T-cell (primary cell): ENCODE data around the gene ID1. TPM values are rescaled to one million over a fixed set of nuclear protein-coding genes. Genes with fewer than 3 reads are reported as not detected.

Experiments
- ATAC-seq, 4 experiments: fragments of 200-7000 bp in 3 of 4; fragments of 150-1000 bp in 1 of 4; cut with Tn5 transposase; replicated peaks in 1 of 4; 1 replicate in 3 of 4; 2 replicates in 1 of 4; pipeline ENCODE4 v1.10.0; 2021; ENCODE audit warnings: moderate library complexity in 3 of 4, mild to moderate bottlenecking in 2 of 4, moderate number of reproducible peaks in 1 of 4
- CTCF ChIA-PET, 2 donors: fragments of 300-600 bp; sonication (Branson Sonifier 250); formaldehyde crosslinking; loops; one replicate each; lab custom pipeline; 2022; ENCODE audit warnings: antibody characterized with exemption in 2 of 2; lab: Charles Lee
- POLR2A ChIA-PET, 2 donors: fragments of 300-600 bp; sonication (Branson Sonifier 250); formaldehyde crosslinking; loops; one replicate each; lab custom pipeline; 2022; ENCODE audit warnings: antibody characterized with exemption in 2 of 2; lab: Charles Lee
- DNase-seq, 35 experiments: peaks; one replicate each; pipeline versions ENCODE4 v3.0.0 to v3.0.0-alpha.2; 2013 to 2023
- H3K27ac ChIP-seq: one replicate; pipeline ENCODE4 v1.5.1; 2013; ENCODE audit warnings: low read length
- H3K27me3 ChIP-seq, 2 experiments: replicated peaks in 1 of 2; 1 replicate in 1 of 2; 2 replicates in 1 of 2; pipeline versions ENCODE4 v1.6.1 to v1.7.0; 2013; ENCODE audit warnings: low read length in 1 of 2, mixed read lengths in 1 of 2; ENCODE audit not compliant: control insufficient read depth in 2 of 2, insufficient read depth in 2 of 2; ENCODE audit errors: extremely low read depth in 1 of 2
- H3K36me3 ChIP-seq, 2 donors: 1 replicate in 1 of 2; 2 replicates in 1 of 2; pipeline versions ENCODE4 v1.6.1 to v1.7.0; 2013; ENCODE audit warnings: low read length in 1 of 2; ENCODE audit not compliant: control insufficient read depth in 2 of 2, insufficient read depth in 1 of 2; ENCODE audit errors: extremely low read depth in 1 of 2
- H3K4me1 ChIP-seq, 2 experiments: 1 replicate in 1 of 2; 2 replicates in 1 of 2; pipeline versions ENCODE4 v1.6.1 to v1.7.0; 2013; ENCODE audit warnings: low read length in 2 of 2, mixed read lengths in 1 of 2; ENCODE audit not compliant: insufficient read depth in 2 of 2, control insufficient read depth in 1 of 2; ENCODE audit errors: extremely low read depth in 1 of 2
- H3K4me3 ChIP-seq, 2 donors: 1 replicate in 1 of 2; 2 replicates in 1 of 2; pipeline versions ENCODE4 v1.5.1 to v1.7.0; 2013; ENCODE audit warnings: mild to moderate bottlenecking in 2 of 2, low read length in 1 of 2, moderate library complexity in 1 of 2; ENCODE audit not compliant: control insufficient read depth in 1 of 2; ENCODE audit errors: extremely low read depth in 1 of 2
- H3K9me3 ChIP-seq: 2 replicates; pipeline ENCODE4 v1.7.0; 2013
- H3K27ac Mint-ChIP-seq, 2 donors: one replicate each; pipeline ENCODE4 v1.8.0; 2020 to 2021; ENCODE audit warnings: mild to moderate bottlenecking in 2 of 2, mixed read lengths in 2 of 2
- H3K27me3 Mint-ChIP-seq, 2 donors: one replicate each; pipeline ENCODE4 v1.8.0; 2021 to 2022; ENCODE audit warnings: mixed read lengths in 2 of 2
- H3K36me3 Mint-ChIP-seq: one replicate; pipeline ENCODE4 v1.8.0; 2021; ENCODE audit warnings: mixed read lengths
- H3K4me1 Mint-ChIP-seq, 3 donors: one replicate each; pipeline ENCODE4 v1.8.0; 2020 to 2022; ENCODE audit warnings: mixed read lengths in 3 of 3, mild to moderate bottlenecking in 1 of 3
- H3K4me3 Mint-ChIP-seq, 3 donors: one replicate each; pipeline ENCODE4 v1.8.0; 2020 to 2022; ENCODE audit warnings: mild to moderate bottlenecking in 3 of 3, mixed read lengths in 3 of 3, moderate library complexity in 3 of 3
- H3K9me3 Mint-ChIP-seq, 3 donors: one replicate each; pipeline ENCODE4 v1.8.0; 2020 to 2022; ENCODE audit warnings: mixed read lengths in 3 of 3
- WGBS: methylation state at CpG from one replicate; pipeline ENCODE4 v1.1.5; 2013; ENCODE audit warnings: missing lambda C conversion rate; ENCODE audit not compliant: insufficient coverage; 5-methylcytosine and 5-hydroxymethylcytosine counted together
- total RNA-seq, 35 experiments: library from RNA in 6 of 35; stranded (reverse) in 6 of 35; fragments of 120-200 nt in 1 of 35; gene quantifications; one replicate each; pipeline versions ENCODE4 v1.2.1 to v1.2.4 and lab custom pipeline; 2013 to 2026

The ID1 gene
- total RNA-seq, 5 donors from 2014 or later (not counting 1 experiment from before 2014, with no cell fraction given) = 1.4 to 11.2 (median 2.2) TPM

GRCh38 chr20:31602779-31603441, 2.2 kb upstream of the ID1 start:
- 61% methylated on average over 7 of the region's 17 CpGs for WGBS
- peaks cover 4 to 66% of the 10 kb centered on the region in 2 experiments for H3K27me3 ChIP-seq
- H3K4me1 ChIP-seq = peaks cover 8 to 29% of the 10 kb centered on the region in 2 experiments
- no peaks in the 10 kb centered on the region for H3K9me3 ChIP-seq
- H3K27ac Mint-ChIP-seq = peak overlapping the region in 1 of 2 donors; percentile 28
- ChIA-PET POLR2A (interaction anchor here (0.8 to 1.0 kb wide), 2 partner anchors 23 to 30 kb away, joined by 5 read pairs; no protein-coding TSS in a partner anchor), CTCF (interaction anchor here (0.5 to 1.4 kb wide), 8 partner anchors 9 to 121 kb away, joined by 3 to 16 read pairs (median 4); no protein-coding TSS in a partner anchor)
- ATAC-seq (peak in 2 of 4 experiments; percentile 25 to 41), DNase-seq (peak in 19 of 35 experiments; percentile 7 to 59 (median 25))
- no peak overlapping the region for H3K27ac ChIP-seq
- no peaks in the 10 kb centered on the region for H3K9me3 Mint-ChIP-seq
- H3K4me3 Mint-ChIP-seq = peak overlapping the region; percentile 22 to 59 (median 28)
- no peaks in the 10 kb centered on the region for H3K36me3 ChIP-seq
- no peak overlapping the region for H3K4me3 ChIP-seq
- H3K27me3 Mint-ChIP-seq = peaks cover 20 to 33% of the 10 kb centered on the region in 2 donors
- H3K36me3 Mint-ChIP-seq = no peaks in the 10 kb centered on the region
- peaks cover 28 to 31% (median 30%) of the 10 kb centered on the region in 3 donors for H3K4me1 Mint-ChIP-seq

- CTCF ChIA-PET = interaction anchor here (0.7 to 2.4 kb wide), 10 partner anchors 8 to 46 kb away, joined by 3 to 16 read pairs (median 6); no protein-coding TSS in a partner anchor
- Mint-ChIP-seq H3K27me3 (peaks cover 20 to 41% of the 10 kb centered on the region in 2 donors), H3K9me3 (no peaks in the 10 kb centered on the region), H3K27ac (no peak overlapping the region), H3K4me3 (peak overlapping the region; percentile 85 to 93 (median 88)), H3K4me1 (peaks cover 28 to 31% (median 30%) of the 10 kb centered on the region in 3 donors), H3K36me3 (no peaks in the 10 kb centered on the region)
- H3K4me1 ChIP-seq = peaks cover 8 to 29% of the 10 kb centered on the region in 2 experiments
- no peaks in the 10 kb centered on the region for H3K9me3 ChIP-seq
- H3K27ac ChIP-seq = no peak overlapping the region
- POLR2A ChIA-PET = interaction anchor here in 1 of 2 donors (0.6 to 1.0 kb wide), 2 partner anchors 31 to 74 kb away, joined by 3 to 4 read pairs; no protein-coding TSS in a partner anchor
- ATAC-seq = peak in 3 of 4 experiments; percentile 21 to 51 (median 28)
- H3K4me3 ChIP-seq = peak overlapping the region; percentile 46 to 81
- H3K36me3 ChIP-seq = no peaks in the 10 kb centered on the region
- WGBS = 3% methylated on average over 36 of the region's 43 CpGs
- H3K27me3 ChIP-seq = peaks cover 4 to 74% of the 10 kb centered on the region in 2 experiments
- peak; percentile 42 to 85 (median 61) for DNase-seq
These were observed 1.1 kb upstream of the ID1 start for GRCh38 chr20:31603822-31604566.

DNA sequence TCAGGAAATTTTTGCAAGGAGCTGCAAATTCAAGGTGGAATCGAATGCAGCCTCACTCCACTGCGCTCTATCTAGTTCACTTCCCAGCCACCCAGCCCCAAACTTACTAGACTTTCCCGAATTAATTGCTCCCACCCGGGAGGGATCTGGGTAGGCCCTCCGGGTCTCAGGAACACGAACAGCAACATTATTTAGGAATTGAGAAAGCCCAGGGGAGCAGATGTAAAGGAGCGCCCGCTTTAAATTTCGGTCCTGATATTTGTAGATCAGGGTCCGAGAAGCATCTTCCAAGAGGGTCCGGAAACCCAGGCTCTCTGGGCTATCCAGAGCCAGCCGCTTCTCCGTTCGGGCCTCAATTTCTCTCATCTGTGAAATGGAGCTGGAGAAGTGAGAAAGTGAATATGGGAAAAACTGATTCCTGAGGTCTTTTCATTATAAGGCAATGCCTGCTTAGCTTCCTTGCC, 490 bp upstream of the ID1 start:
- POLR2A ChIA-PET = interaction anchor here (0.6 to 1.0 kb wide), 4 partner anchors 27 to 74 kb away, joined by 3 to 5 read pairs (median 4); no protein-coding TSS in a partner anchor
- peak in 1 of 35 experiments; percentile 7 for DNase-seq
- H3K4me1 Mint-ChIP-seq = peaks cover 28 to 31% (median 30%) of the 10 kb centered on the region in 3 donors

DNA sequence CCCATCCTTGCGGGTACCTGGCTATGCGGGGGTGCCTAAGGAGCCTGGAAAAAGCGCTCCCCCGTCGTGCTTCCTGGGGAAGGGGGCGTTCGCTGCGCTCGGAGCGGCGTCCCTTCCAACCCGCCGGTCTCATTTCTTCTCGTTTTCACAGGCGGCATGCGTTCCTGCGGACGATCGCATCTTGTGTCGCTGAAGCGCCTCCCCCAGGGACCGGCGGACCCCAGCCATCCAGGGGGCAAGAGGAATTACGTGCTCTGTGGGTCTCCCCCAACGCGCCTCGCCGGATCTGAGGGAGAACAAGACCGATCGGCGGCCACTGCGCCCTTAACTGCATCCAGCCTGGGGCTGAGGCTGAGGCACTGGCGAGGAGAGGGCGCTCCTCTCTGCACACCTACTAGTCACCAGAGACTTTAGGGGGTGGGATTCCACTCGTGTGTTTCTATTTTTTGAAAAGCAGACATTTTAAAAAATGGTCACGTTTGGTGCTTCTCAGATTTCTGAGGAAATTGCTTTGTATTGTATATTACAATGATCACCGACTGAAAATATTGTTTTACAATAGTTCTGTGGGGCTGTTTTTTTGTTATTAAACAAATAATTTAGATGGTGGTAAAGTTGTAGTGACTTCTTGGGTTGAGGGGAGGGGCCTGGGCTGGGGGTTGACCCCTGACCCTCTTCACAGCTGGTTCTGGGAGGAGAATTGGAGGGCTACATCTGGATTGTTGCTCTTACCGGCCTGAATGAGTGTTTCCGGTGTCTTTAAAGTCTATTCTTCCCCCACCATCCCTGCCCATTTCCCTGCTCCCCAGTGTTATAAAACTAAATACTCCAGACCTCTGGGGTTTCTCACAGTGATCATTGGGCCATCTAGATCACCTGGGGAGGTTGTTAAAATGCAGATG, 1.1 kb downstream of the ID1 start:
- H3K27me3 ChIP-seq = peaks cover 4 to 85% of the 10 kb centered on the region in 2 experiments

More for the DNA sequence above, 490 bp upstream of the ID1 start:
- Histone ChIP-seq H3K4me1 (peaks cover 8 to 29% of the 10 kb centered on the region in 2 experiments), H3K9me3 (no peaks in the 10 kb centered on the region), H3K27me3 (peaks cover 4 to 78% of the 10 kb centered on the region in 2 experiments), H3K36me3 (no peaks in the 10 kb centered on the region), H3K4me3 (peak overlapping the region; percentile 46 to 81), H3K27ac (no peak overlapping the region)
- H3K36me3 Mint-ChIP-seq = no peaks in the 10 kb centered on the region
- H3K27ac Mint-ChIP-seq = no peak overlapping the region
- peak overlapping the region; percentile 85 to 93 (median 88) for H3K4me3 Mint-ChIP-seq
- CTCF ChIA-PET = interaction anchor here (0.7 to 2.4 kb wide), 9 partner anchors 8 to 47 kb away, joined by 3 to 14 read pairs (median 6); no protein-coding TSS in a partner anchor
- ATAC-seq = peak in 1 of 4 experiments; percentile 4
- H3K27me3 Mint-ChIP-seq = peaks cover 20 to 45% of the 10 kb centered on the region in 2 donors
- 6% methylated on average over 8 of the region's 14 CpGs for WGBS
- no peaks in the 10 kb centered on the region for H3K9me3 Mint-ChIP-seq

GRCh38 chr20:31606804-31607639, 1.9 kb downstream of the ID1 start:
- no peaks in the 10 kb centered on the region for H3K36me3 Mint-ChIP-seq
- peaks cover 4 to 82% of the 10 kb centered on the region in 2 experiments for H3K27me3 ChIP-seq
- H3K27ac ChIP-seq = no peak overlapping the region
- DNase-seq = no peak
- H3K27ac Mint-ChIP-seq = no peak overlapping the region
- no peaks in the 10 kb centered on the region for H3K36me3 ChIP-seq
- H3K27me3 Mint-ChIP-seq = peaks cover 20 to 47% of the 10 kb centered on the region in 2 donors
- no peak overlapping the region for H3K4me3 ChIP-seq
- ChIA-PET POLR2A (interaction anchor here in 1 of 2 donors (0.6 kb wide), 1 partner anchor 273 kb away, joined by 10 read pairs; no protein-coding TSS in a partner anchor), CTCF (interaction anchor here (0.6 to 1.0 kb wide), 4 partner anchors 37 to 60 kb away, joined by 4 read pairs; no protein-coding TSS in a partner anchor)
- 100% methylated on average over 3 of the region's 8 CpGs for WGBS
- H3K9me3 ChIP-seq = no peaks in the 10 kb centered on the region
- H3K4me1 ChIP-seq = peaks cover 8 to 29% of the 10 kb centered on the region in 2 experiments
- ATAC-seq = no peak
- H3K4me3 Mint-ChIP-seq = peak overlapping the region in 2 of 3 donors; percentile 25 to 85
- H3K9me3 Mint-ChIP-seq = no peaks in the 10 kb centered on the region
- peaks cover 28 to 31% (median 30%) of the 10 kb centered on the region in 3 donors for H3K4me1 Mint-ChIP-seq

More for the DNA sequence above, 1.1 kb downstream of the ID1 start:
- no peaks in the 10 kb centered on the region for H3K9me3 ChIP-seq
- peaks cover 8 to 29% of the 10 kb centered on the region in 2 experiments for H3K4me1 ChIP-seq
- ChIA-PET POLR2A (interaction anchor here in 1 of 2 donors (0.6 kb wide), 1 partner anchor 14 kb away, joined by 4 read pairs; no protein-coding TSS in a partner anchor), CTCF (interaction anchor here (0.7 to 2.4 kb wide), 6 partner anchors 33 to 117 kb away, joined by 3 to 14 read pairs (median 4); no protein-coding TSS in a partner anchor)
- ATAC-seq (no peak), DNase-seq (peak in 6 of 35 experiments; percentile 2 to 30 (median 12))
- Mint-ChIP-seq H3K27ac (no peak overlapping the region), H3K27me3 (peaks cover 20 to 47% of the 10 kb centered on the region in 2 donors), H3K4me1 (peaks cover 28 to 31% (median 30%) of the 10 kb centered on the region in 3 donors), H3K36me3 (no peaks in the 10 kb centered on the region), H3K9me3 (no peaks in the 10 kb centered on the region), H3K4me3 (peak overlapping the region; percentile 85 to 93 (median 88))
- H3K36me3 ChIP-seq = no peaks in the 10 kb centered on the region
- WGBS = 1% methylated on average over 25 of the region's 39 CpGs
- no peak overlapping the region for H3K27ac ChIP-seq
- peak overlapping the region; percentile 46 to 81 for H3K4me3 ChIP-seq
